GM10248 (cell line): ENCODE results near the gene LAIR1.

ENCODE experiments used
- CTCF ChIA-PET: fragments of 300-600 bp; sonication (Branson Sonifier 250); formaldehyde crosslinking; extraction: SDS; loops from one replicate; lab custom pipeline; 2021; ENCODE audit warnings: antibody characterized with exemption; lab: Yijun Ruan, JAX
- POLR2A ChIA-PET: fragments of 350-650 bp; sonication (Branson Sonifier 250); formaldehyde crosslinking; extraction: SDS; loops from one replicate; lab custom pipeline; 2020; ENCODE audit warnings: antibody characterized with exemption; lab: Yijun Ruan, JAX
- DNase-seq: peaks from one replicate; pipeline ENCODE4 v3.0.0; 2012; ENCODE audit errors: extremely low spot score
- CTCF ChIP-seq: IDR thresholded peaks from 2 replicates; pipeline ENCODE4 v1.5.1; 2012; ENCODE audit warnings: mild to moderate bottlenecking, low read depth; ENCODE audit errors: extremely low read depth, missing control alignments, control extremely low read depth

LAIR1 gene

GRCh38 chr19:54341295-54341694 lies 23.4 kb downstream of the LAIR1 start:
- no peak for TF ChIP-seq CTCF
- CTCF ChIA-PET = interaction anchor here (1.7 kb wide), 1 partner anchor 17 kb away, joined by 7 read pairs; no protein-coding TSS in a partner anchor
- DNase-seq = no peak
- POLR2A ChIA-PET = no interaction called here

- CTCF ChIA-PET = interaction anchor here (1.3 to 1.7 kb wide), 2 partner anchors 13 to 16 kb away, joined by 3 to 7 read pairs; no protein-coding TSS in a partner anchor
- TF ChIP-seq CTCF = no peak
- POLR2A ChIA-PET = no interaction called here
- DNase-seq = no peak
Observed at GRCh38 chr19:54339646-54340358, 24.9 kb downstream of the LAIR1 start.

- DNase-seq = no peak
- ChIA-PET CTCF (no interaction called here), POLR2A (no interaction called here)
- no peak for TF ChIP-seq CTCF
Observed at GRCh38 chr19:54338521-54338920, 26.2 kb downstream of the LAIR1 start.

GRCh38 chr19:54337858-54338230 lies 26.9 kb downstream of the LAIR1 start:
- no peak for TF ChIP-seq CTCF
- ChIA-PET CTCF (interaction anchor here (1.7 kb wide), 1 partner anchor 53 kb away, joined by 5 read pairs; no protein-coding TSS in a partner anchor), POLR2A (no interaction called here)

GRCh38 chr19:54336893-54337857 lies 27.6 kb downstream of the LAIR1 start:
- POLR2A ChIA-PET = no interaction called here
- CTCF ChIA-PET = interaction anchor here (1.7 kb wide), 1 partner anchor 54 kb away, joined by 5 read pairs; no protein-coding TSS in a partner anchor
- peak; percentile 17 for DNase-seq
- TF ChIP-seq CTCF = no peak

More at GRCh38 chr19:54337858-54338230, 26.9 kb downstream of the LAIR1 start:
- no peak for DNase-seq

- DNase-seq = peak; percentile 15
- ChIA-PET CTCF (interaction anchor here (1.7 kb wide), 1 partner anchor 55 kb away, joined by 5 read pairs; no protein-coding TSS in a partner anchor), POLR2A (no interaction called here)
- TF ChIP-seq CTCF = no peak
Observed at GRCh38 chr19:54335979-54336892, 28.5 kb downstream of the LAIR1 start.
